Stimulated activated CD4-positive, alpha-beta T cell treated with anti-CD3 and anti-CD28 coated beads, Interleukin-1b, Interleukin-23, amount 100 ng/mL, for 1 hour (primary cell): Measurements from ENCODE around the gene TBC1D22A.

ENCODE experiments used
- DNase-seq, 2 donors: peaks; one replicate each; pipeline ENCODE4 v3.0.0-alpha.2; 2020; ENCODE audit warnings: low read depth in 2 of 2

Gene TBC1D22A

DNA sequence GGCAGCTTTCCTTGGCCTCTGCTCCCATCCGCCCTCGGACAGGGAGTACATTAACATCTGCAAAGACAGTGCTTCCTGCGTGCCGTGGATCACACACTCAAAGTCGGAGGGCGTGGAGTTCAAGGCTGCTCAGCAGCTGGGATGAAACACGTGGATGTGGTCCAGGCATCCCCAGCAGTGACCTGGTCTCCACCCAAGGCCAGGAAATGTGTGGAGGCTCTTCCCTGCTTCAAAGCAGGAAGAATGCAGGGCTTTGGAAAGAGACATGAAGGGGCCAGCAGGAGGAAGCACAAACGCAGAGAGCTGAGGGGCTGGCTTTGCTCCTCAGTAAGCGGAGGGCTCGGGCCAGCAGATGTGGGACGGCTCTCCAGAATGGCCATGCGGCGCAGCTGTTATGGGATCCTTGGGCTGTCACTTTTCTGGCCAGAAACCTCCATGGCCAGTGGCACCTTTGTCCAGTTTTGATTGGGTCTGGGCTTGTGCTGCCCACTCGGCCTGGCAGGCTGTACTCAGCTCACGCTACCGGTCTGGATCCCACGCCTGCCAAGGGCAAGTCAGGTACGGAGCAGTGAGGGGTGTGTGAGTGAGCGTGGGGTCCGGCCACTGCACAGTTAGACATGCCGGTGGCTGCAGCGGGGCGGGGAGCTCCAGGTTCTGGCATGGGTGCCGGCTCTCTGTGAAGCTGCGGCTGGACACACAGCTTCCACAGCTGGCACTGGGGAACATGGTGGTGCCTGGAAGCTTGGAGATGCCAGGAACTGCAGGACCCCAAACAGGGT is 438.0 kb downstream of the TBC1D22A start:
- no peak for DNase-seq

DNA sequence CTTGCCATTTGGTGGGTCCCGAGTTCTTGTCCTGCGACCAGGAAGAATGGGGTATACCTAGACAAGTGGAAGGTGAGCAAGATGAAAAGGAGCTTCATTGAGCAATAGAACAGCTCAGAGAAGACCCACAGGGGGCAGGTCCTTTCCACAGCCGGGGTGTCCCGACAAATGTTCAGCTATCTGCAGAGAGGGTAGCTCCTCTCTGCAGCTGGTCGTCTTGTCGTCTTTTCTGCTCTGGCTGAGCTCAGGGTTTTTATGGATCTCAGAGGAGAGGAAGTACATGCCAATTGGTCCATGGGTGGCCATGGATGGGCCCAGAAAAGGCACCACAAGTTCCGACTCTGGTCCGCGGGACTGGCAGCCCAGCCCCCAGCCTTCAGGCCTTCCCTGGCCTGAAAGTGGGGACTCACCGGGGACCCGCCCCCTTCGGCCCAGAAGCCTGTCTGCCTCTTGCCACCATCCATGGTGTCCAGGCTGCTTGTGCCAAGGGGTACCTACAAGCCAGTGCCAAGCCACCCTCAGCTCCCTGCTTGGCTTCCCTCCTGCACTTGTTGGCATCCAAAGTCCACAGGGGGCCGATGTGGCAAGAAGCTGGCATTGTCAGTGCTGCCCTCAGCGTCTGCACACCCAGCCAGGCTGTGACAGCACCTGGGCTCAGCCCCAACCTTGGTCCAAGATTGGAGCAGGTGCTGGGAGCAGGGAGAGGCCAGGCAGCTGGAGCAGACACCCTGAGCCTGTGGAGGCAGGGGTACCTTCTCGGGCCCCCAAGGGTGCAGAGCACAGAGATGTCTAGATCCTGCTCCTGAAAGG is 438.9 kb downstream of the TBC1D22A start:
- no peak for DNase-seq

DNA sequence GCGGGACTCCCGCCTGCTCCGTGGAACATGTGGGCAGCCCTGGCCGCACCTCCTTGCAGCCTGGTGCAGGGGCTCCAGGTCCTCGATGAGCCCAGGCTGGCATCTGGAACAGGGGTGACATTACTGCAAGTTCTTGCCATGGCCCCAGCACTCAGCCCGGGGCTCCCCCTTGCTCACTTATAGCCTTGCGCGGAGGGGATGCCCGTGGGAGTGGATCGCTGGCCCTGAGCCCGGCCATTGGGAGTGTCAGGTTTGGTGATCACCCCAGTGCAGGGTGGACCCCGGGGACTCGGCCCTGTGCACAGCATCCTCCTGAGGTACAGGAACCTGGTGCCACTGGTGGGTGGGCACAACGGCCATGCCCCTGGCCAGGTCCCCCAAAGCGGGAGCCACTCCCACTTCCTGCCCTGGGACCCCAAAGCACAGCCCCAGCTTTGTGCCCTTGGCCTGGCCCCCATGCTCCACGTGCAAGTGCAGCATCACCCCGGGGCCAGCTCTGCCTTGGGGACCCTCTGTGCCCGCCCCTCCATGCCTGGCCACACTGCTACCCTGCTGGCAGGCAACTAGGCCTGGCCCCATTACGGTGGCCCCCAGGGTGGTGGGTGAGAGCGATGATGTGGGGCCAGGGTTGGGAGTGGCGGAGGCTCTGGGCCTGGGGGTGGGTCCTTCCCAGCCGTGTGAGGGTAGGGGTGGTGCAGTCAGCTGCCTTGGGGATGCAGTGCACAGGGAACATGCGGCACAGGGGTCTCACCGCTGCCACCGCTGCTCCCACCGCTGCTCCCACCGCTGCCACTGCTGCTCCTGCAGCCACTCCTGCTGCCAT is 439.8 kb downstream of the TBC1D22A start:
- no peak for DNase-seq

- no peak for DNase-seq
These were observed 440.5 kb downstream of the TBC1D22A start for GRCh38 chr22:47202819-47203553.

GRCh38 chr22:47203554-47203991 is 441.1 kb downstream of the TBC1D22A start:
- DNase-seq = no peak

DNA sequence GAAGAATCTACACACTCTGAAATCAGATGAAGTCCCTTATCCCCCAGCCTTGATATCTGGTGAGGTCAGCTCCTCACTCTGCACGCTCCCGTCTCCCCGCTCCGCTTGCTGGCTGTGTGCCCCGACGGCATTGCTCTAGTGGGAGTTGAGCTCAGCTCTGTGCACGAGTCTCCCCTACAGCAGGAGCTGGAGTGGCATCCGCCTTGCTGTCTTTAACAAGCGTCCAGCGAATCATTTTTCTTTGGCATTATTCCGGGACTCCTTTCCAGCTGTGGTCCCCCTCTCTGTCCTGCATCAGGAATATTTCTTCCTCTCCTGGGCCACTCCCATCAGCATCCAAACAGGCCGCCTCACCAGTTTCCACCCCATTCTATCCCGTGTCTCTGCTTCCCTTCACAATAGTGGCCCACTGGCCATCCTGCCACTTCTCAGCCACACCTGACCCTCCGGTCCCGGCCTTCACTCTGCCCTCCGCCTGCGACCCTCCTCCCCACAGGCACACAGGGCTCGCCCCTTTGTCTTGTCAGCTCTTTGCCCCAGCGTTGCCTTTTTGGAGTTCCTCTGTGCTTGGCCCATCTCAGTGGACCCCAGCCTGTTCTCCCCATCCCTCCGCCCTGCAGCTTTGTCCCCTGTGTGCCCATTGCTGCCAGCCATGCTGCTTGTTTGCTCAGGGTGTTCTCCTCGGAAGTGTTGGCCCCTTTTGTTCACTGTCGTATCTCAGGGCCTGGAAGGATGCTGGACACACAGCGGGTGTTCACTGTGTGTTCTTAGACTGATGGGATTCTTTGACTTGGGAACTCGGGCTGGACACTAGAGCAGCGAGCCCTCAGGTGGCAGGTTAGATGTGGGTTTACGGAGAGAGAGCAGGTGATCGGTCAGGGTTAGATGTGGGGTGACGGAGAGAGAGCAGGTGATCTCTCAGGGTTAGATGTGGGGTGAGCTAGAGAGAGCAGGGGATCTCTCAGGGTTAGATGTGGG is 441.8 kb downstream of the TBC1D22A start:
- DNase-seq = no peak

DNA sequence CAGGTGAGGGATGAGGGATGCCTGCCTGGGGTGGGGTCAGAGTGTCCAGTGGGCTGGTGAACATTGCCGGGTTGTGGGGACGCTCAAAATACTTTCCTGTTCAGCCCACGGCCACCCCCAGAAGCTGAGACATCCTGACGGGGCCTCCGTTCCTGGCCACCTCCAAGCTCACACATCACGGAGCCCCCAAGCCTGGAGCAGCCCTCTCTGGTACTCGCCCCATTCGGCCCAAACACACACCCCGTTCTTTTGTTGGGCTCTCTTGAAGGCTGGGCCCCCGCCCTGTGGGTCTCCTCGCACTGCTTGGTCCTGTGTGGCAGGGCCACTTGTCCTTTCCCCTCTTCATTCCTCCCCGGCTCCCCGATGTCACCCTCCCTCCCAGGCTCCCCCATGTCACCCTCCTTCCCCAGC is 442.6 kb downstream of the TBC1D22A start:
- no peak for DNase-seq

DNA sequence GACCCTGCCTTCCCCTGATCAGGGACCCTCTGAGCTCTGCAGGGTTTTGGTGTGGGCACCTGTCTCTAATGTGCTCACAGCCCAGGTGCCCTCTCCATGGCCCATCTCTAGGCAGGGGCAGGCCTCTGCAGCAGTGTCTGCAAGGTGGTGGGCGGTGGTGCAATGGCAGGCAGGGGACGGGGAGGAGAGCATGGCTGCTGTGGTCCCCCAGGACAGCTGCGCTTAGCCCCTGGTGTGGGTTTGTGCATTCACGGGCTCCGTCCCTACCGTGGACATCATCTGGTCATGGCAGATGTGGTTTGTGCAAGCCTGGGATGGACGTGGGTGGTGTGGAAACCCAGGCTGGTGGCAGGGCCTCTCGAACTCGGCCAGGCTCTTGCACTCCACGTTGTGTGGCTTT is 443.1 kb downstream of the TBC1D22A start:
- no peak for DNase-seq

GRCh38 chr22:47206164-47206563 is 443.7 kb downstream of the TBC1D22A start:
- no peak for DNase-seq

DNA sequence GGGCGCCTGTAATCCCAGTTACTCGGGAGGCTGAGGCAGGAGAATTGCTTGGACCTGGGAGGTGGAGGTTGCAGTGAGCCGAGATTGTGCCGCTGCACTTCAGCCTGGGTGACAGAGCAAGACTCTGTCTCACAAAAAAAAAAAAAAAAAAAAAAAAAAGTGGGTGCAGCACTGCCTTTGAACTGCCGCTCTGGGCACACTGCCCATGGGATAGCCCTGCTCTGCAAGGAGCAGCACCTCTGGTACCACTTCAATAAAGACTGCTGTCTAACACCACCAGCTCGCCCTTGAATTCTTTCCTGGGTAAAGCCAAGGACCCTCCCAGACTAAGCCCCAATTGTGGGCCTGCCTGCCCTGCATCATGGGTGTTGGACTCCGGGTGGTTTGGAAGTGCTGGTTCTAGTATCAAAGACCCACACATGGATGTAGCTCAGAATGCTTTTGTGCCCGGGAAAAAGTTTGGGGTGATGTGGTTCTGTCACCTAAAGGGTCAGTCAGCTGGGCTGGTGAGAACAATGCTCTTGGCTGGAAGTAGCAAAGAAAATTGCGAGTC is 444.3 kb downstream of the TBC1D22A start:
- no peak for DNase-seq

GRCh38 chr22:47207387-47207786 is 444.9 kb downstream of the TBC1D22A start:
- no peak for DNase-seq

- no peak for DNase-seq
These were observed 445.6 kb downstream of the TBC1D22A start for GRCh38 chr22:47207846-47208554.

DNA sequence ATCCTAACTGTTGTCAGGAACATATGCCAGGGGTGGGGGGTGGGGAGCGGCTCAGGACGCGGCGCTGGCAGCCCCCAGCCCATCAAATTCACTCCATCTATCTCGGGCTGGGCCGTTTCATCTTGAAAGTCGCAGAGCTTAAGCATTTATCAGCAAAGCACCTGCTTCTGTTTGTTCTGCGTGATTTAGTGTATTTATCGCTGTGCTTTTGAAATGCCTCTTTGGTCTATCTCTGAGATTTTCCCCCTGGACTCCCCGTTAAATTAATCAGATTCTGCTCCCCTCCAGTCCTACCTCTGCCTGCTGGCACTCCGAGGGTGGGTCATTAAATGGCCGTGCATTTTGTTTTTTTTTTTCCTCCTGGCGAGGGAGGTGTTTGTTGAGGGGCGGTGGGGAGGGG is 446.2 kb downstream of the TBC1D22A start:
- DNase-seq = no peak

DNA sequence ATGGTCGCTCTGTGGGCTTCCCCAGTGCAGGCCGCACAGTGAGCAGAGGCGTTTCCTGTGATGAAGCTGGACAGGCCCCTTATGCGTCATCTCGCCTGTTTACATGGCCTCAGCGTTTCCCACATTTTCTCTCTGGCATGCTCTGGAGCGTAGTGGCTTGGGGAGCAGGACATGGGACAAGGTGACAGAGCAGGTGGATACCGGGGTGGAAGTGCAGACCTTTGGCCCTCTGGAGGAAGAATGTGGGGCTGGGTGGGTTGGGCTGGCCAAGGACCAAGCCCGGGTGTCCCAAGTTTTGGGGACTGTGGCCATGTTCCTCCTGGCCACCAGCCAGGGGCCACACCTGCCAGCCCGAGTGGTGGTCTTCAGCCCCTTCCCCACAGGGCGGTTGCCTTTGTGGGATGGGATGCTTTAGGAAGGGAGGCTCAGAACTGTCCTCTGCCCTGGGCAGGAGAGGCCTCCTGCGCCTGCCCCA is 446.6 kb downstream of the TBC1D22A start:
- DNase-seq = no peak

DNA sequence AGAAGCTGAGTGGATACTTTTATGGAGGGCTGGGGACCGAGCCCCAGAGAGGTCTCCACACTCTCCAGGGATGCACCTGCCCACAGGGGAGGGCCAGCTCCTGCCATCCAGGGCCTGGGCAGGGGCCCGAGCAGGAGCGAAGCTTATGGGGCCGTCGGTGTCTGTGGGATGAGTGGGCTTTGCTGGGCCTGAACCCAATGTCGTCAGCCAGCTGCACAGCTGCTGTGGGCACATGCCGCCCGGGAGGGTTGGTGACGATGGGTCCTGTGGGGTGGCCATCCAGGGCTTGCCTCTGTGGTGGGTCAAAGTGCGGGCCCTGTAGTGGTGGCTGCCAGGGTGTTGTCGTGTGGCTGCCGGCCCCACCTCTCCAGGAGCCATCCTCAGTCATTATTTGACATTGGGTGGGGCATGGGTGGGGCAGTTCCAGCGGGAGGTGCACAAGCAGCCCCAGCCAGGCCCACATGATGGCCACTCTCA is 447.1 kb downstream of the TBC1D22A start:
- no peak for DNase-seq

DNA sequence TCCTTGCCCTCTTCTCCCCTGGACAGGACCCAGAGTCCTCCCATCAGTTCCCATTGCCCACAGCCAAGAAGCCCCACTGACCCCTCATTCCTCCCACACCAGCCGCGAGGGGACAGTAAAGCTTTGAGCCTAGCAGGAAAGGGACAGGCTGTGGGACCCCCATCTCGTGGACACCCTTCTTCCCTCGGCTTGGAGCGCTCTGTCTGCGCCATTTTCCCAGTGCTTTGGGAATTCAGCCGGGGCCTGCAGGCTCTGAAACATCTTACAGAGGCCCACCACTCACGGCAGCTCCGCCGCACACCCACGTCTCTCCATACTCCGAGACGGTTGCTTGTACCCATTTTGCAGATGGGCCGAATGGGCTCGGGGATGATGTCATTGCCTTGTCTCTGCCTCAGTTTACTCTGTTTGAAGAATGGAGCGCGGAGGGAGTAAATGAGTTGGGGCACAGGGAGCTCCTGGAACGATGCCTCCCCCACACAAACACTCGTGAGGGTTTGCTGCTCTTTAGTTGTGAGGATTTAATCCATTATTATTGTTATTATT is 447.7 kb downstream of the TBC1D22A start:
- DNase-seq = no peak

- no peak for DNase-seq
These were observed 448.2 kb downstream of the TBC1D22A start for GRCh38 chr22:47210686-47211085.

GRCh38 chr22:47213571-47214230 is 451.3 kb downstream of the TBC1D22A start:
- DNase-seq = peak in 1 of 2 donors; percentile 10
